DMS153 (cell line): Measurements from ENCODE around the gene LGALS9B.
"Not testable (repeated sequence)": the region's sequence is repeated elsewhere in the genome, so short reads cannot be mapped to it uniquely, and the experiment has no call there.

Source experiments
- DNase-seq: peaks from one replicate; lab custom pipeline; 2025; lab: John Stamatoyannopoulos, UW

The LGALS9B gene

GRCh38 chr17:20466999-20467398 lies 340 bp downstream of the LGALS9B start:
- not testable (repeated sequence) for DNase-seq

- not testable (repeated sequence) for DNase-seq
These were observed 786 bp downstream of the LGALS9B start for GRCh38 chr17:20466553-20466952.

- not testable (repeated sequence) for DNase-seq
These were observed 1.8 kb downstream of the LGALS9B start for GRCh38 chr17:20465535-20465934.

GRCh38 chr17:20464854-20465414 lies 2.4 kb downstream of the LGALS9B start:
- not testable (repeated sequence) for DNase-seq

- DNase-seq, result not testable (repeated sequence)
These were observed 5.2 kb downstream of the LGALS9B start for GRCh38 chr17:20462158-20462557.

- not testable (repeated sequence) for DNase-seq
These were observed 9.4 kb downstream of the LGALS9B start for GRCh38 chr17:20457848-20458381.

GRCh38 chr17:20455106-20455505 lies 12.2 kb downstream of the LGALS9B start:
- not testable (repeated sequence) for DNase-seq

GRCh38 chr17:20453820-20454434 lies 13.4 kb downstream of the LGALS9B start:
- DNase-seq, result not testable (repeated sequence)

GRCh38 chr17:20450852-20451251 lies 16.5 kb downstream of the LGALS9B start:
- not testable (repeated sequence) for DNase-seq

GRCh38 chr17:20447534-20448321 lies 19.6 kb downstream of the LGALS9B start:
- DNase-seq, result not testable (repeated sequence)

GRCh38 chr17:20446895-20447294 lies 20.4 kb downstream of the LGALS9B start:
- not testable (repeated sequence) for DNase-seq

- not testable (repeated sequence) for DNase-seq
These were observed 22.6 kb downstream of the LGALS9B start for GRCh38 chr17:20444581-20445236.

- not testable (repeated sequence) for DNase-seq
These were observed 23.2 kb downstream of the LGALS9B start for GRCh38 chr17:20444173-20444572.

- DNase-seq, result not testable (repeated sequence)
These were observed 23.7 kb downstream of the LGALS9B start for GRCh38 chr17:20443632-20444031.

- not testable (repeated sequence) for DNase-seq
These were observed 26.7 kb downstream of the LGALS9B start for GRCh38 chr17:20440665-20441064.

GRCh38 chr17:20435166-20435565 lies 32.2 kb downstream of the LGALS9B start:
- DNase-seq, result not testable (repeated sequence)

- DNase-seq, result not testable (repeated sequence)
These were observed 34.0 kb downstream of the LGALS9B start for GRCh38 chr17:20433382-20433781.

- DNase-seq, result not testable (repeated sequence)
These were observed 40.1 kb downstream of the LGALS9B start for GRCh38 chr17:20427264-20427663.

GRCh38 chr17:20422826-20423225 lies 44.5 kb downstream of the LGALS9B start:
- not testable (repeated sequence) for DNase-seq

GRCh38 chr17:20418838-20419237 lies 48.5 kb downstream of the LGALS9B start:
- DNase-seq, result not testable (repeated sequence)

GRCh38 chr17:20417492-20418080 lies 49.8 kb downstream of the LGALS9B start:
- DNase-seq, result not testable (repeated sequence)
